Hepatic stellate cell (primary cell): ENCODE results near the gene MYO19.
"Not testable (repeated sequence)": the region's sequence is repeated elsewhere in the genome, so short reads cannot be mapped to it uniquely, and the experiment has no call there.

Experiments used
- DNase-seq: peaks from one replicate; pipeline ENCODE4 v3.0.0; 2011; ENCODE audit warnings: low spot score

MYO19 gene

DNA sequence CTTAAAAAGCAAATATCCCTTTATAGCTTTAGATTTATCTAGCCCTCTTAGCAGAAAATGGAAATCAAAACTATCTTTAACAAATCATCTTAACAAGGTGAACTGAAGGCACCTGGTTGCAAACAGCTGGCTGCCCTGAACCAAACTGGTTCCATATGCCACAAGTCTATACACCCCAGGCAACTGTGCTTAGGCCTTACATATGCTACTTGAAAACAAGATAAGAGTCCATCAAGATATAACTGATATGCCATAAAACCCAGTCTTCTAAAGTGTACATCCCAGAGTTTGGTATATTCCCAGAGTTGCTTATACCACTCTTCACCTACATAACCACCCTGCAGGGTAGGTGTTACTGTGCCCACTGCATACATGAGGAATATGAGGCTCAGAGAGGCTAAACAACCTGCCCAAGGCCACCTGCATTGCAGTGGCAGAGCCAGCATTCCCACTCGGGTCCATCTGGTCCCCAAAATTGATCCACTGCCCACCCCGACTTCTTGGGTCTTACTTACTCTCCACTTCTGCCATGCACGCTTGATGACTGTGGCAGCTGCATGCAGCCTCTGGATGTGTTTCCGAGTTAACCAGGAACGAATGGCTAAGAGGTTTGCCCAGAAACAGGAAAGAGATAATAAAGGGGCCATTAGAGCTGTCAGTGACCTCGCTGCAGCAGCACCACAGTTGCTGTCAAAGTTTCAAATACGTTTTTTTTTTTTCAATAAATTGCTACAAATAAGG is 35.9 kb downstream of the MYO19 start:
- no peak for DNase-seq

DNA sequence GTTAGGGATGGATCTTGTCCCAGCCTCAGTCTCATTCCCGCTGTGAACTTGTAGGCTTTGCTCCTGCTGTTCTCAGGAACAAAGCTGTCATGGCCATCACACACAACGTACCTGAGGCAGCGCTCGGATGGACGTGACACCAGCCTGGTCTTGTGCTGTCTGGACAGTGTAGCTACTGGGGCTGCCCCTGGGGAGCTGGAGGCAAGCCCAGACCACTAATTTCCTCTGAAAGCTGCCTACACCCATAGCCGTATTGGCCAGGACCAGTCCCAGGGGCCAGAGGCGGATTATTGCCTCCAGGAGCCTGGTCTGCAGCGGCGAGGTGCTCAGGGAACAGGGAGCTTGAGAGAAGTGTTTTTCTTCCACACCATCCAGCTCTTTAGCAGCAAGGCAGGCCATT is 36.5 kb downstream of the MYO19 start:
- no peak for DNase-seq

DNA sequence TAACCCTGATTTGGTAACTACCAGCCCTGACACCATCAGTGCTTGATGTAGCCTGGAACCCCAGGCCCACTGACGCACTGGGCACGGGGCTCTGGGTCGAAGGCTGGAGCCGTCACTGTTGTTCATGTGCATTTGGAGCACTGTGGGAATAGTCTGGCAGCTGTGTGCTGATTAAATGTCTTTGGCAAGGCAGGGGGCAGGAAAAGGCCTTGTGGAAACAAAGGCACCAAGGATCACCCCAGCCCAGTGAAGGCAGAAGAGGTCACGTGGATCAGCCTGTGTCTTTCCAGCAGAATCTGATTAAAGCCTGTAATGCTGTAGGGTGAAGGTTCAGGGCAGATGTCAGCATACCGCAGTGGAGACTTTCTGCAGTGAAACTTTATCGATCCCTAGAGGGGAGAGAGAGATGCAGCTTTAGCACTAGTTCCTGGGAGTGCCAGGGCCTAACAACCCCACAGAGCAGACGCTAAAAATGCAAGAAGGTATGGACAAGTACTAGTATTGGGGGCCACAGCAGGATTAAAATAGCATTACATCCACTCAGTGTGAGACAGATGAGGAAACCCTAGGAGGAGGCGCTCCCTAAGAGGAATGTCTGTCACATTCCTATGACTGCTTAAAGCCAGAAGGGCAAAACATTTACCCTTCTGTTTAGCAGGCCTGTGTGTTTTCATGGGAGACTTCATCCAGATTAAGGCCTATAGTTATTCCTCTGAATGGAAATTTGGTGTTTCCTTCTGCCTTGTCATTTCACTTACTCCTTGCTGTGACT is 38.5 kb downstream of the MYO19 start:
- DNase-seq = no peak

DNA sequence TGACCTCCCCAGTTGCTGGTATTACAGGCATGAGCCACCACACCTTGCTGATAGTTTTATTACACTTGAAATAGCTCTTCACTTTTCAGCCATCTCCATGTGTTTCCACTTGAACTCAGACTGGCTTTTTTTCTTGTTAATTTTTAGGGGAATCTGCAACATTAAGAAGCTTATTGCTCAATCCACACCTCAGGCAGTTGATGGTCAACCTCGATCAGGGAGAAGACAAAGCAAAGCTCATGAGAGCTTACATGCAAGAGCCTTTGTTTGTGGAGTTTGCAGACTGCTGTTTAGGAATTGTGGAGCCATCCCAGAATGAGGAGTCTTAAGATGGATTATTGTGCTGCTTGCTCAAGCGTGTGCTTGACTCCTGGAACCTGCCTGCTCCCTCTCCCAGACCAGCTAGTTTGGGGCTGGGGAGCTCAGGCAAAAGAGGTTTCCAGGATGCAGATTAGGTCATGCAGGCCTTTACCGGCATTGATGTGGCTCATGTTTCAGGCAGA is 39.5 kb downstream of the MYO19 start:
- no peak for DNase-seq

DNA sequence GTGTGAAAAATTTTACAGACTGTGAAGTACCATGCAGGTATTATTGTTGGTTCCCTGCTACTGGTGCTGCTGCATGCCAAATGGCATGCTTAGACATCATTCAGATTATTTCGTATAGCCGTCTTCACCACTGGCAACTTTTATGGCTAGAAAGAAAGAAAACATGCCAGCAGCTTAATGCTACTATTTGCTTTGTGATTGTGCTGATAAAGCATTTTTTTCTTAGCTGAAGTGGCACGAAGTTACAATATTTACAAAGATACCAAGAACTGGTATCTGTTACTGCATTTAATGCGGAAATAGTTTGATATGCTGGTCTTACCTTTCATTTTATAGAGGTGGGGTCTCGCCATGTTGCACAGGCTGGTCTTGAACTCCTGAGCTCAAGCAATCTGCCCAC is 40.0 kb downstream of the MYO19 start:
- no peak for DNase-seq

DNA sequence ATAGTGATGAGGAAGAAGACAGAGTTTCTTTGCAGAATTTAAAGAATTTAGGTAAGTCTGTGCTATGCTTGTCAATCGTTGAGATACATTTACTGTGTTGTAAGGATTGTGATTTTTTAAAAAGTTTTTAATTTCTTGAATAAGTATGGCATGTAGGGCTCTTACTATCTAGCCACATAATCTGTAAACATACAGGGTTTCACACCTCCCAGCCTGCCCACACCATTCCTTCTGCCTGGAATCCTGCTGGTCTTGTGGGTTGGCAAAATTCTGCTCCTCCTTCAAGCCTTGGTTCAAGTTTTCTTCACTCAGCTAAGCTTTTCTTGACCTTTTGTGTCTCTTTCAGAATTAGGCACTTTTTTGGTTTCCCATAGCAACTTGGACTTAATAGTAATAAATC is 40.7 kb downstream of the MYO19 start:
- DNase-seq = no peak

DNA sequence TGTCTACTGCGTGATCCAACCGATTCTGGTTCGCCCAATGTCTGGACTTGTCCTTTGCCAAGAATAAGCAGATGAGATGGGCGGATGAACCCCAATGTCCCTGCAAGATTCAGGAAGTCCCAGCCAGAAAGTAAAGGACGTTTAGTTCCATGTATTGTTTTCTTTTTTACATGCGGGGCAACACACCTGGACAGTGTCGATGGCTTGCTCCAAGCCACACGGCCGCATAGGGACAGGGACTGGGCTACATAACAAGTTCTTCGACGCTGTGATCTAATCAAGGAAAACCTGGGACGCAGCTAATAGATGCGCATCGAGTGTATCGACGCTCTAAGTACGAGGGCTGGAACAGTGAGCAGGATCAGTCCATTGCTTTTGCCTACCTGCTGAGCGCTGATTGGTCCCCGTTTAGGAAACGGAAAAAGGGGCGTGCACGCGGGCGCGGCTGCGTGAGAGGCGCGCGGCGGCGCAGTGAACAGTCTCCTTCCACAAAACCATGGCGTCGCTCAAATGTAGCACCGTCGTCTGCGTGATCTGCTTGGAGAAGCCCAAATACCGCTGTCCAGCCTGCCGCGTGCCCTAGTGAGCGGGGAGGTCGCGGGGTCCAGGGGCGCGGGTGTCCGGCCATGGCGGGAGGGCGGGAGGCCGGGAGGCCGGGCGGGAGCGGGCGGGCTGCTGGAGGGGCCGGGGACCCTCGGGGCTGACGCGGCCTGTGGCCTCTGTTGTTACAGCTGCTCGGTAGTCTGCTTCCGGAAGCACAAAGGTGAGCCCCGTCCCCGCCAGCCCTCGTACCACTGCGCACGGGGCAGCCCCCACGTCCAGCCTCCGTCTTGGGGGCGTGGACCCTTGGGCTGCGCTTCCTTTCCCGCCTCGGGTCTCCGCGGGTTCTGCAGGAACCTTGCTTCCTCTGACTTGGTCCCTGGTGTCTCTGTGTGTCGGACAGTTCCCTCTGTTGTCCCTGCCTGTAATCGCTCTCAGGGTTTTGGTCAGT is 48.2 kb downstream of the MYO19 start, which contains the start of gene ZNHIT3:
TSS of gene ZNHIT3 (plus strand) at position 478 of the 991 bp plus-strand sequence. CDS start at position 497, 19 bp downstream.
- peak; percentile 97 for DNase-seq

DNA sequence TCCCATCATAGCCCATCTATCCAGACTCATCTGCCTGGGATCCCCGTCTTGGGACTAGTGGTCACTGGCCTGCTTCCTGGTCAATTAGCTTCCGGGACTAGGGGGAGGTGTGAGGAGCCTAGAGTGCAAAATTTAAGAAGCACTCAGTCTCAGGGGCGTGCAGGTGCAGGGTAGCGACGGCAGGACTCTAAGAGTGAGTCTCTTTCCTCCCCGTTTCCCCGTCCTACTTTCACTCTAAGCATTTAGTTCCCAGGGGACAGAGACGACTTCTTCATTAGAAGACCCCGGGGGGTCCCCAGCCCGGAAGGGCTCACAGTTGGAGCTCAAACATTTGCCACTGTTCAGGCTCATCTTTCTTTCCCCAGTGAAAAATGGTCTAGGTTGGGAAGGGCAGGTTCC is 48.9 kb downstream of the MYO19 start:
- no peak for DNase-seq

DNA sequence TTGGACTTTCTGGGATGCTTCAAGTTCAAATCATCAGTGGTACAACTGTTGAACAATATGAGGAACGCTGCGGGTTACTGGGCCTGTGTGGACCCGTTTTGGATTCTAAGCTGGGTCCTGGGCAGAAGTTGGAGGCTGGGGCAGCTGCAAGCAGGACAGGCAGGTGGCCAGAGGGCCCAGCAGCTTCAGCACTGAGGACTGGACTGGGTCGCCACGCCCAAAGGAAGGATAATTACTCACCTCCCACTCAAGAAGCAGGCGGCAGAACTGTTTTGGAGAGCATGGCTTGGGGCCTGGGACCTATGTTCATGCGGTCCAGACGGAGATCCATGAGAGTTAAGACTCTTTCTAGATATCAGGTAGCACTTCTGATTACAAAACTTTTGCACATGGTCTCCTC is 49.6 kb downstream of the MYO19 start:
- no peak for DNase-seq

DNA sequence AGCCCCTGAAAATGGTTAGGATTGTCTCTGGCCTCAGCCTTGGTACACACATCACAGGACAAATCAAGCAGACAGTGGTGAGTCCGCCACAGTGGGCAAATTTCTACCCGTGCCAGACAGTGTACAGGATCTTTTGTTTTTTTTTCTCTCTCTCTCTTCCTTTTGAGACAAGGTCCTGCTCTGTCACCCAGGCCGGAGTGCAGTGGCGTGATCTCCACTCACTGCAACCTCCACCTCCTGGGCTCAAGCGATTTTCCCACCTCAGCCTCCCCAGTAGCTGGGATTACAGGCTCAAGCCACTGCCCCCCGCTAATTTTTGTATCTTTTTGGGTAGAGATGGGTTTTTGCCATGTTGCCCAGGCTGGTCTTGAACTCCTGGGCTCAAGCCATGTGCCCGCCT is 50.6 kb downstream of the MYO19 start:
- not testable (repeated sequence) for DNase-seq

DNA sequence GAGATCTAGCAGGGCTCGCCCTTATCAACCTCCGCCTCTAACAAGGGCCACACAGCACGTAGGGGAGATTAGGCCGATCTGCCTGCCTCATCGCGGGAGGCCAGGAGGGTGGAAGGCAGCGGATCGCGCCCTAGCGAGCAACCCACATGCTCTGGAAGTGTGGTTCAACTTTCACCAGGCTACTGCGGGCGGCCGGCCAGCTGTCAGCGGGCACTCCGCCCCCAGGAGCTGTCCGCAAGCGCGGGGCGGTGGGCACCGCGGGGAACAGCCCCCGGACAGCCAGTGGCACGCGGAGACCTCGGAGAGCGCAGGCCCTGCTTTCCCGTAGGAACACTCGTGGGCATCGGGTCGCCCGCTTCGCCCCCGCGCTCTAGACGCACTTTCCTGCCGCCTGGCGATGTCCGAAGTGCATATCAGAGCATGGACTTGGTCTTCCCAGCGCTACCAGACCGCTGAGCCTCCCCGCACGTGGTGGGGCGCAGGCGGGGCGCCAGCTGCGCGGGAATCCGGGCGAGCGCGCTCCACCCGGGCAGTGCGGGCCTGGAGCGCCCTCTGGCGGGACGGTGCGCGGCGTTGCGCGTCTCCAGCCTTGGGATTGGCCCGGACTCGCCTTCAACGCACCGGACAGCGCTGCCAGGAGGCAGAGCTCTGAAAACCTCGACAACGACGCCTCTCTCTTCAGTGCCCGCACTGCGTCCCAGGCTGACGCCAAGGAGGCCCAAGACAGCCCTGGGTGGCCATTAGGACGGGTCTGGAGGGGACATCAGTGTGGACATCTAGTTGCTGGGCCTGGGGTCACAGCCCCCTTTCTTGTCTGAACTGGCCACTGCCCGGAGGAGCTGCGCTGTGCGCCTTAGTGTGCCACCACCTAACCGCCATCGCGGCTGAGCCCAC is 51.8 kb downstream of the MYO19 start:
- DNase-seq = peak; percentile 93

DNA sequence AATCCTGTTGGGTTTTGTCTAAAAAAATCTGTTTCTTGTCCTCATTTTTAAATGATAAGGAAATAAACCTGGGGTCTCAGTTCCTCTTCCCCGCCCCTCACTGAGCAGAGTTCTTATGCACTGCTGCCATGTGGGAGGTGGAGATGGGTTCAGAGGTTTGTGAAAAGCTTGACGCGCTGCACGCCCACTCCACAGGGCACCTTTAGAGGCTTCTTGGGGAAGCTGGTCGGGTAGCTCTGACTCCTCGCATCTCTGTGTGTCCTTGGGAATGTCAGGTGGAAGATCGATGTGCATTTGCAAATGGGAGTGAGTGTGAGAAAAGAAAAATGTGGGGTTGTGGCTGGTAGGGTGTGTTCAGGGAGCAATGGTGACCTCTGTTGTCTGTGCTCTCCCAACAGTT is 52.8 kb downstream of the MYO19 start:
- no peak for DNase-seq

DNA sequence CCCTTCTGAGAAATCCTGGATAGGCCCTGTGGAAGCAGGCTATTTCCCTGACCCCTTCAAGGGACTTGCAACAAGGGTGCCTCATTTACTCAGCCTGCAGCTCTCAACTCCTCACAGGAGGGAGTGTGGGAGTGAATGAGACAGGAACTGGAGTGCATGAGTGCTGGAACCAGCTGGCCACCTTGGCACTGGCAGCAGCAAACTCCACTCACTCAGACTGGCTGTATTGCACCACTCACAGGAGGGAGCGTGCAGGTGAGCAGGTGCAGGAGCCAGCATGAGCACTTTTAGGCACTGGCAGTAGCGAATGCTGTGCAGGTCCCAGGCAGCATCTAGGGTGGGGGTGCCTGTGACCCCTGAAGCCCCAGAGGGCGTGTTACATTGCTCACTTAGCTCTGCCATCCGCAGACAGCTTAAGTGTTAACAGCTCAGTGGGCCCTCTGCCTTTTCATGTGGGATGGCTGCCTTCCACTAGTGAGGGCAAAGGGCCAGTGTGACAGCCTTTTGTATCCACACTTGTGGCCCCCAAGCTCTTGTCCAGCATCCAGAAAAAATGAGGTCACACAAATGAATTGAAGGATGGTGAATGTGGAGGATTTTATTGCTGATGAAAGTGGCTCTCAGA is 59.2 kb downstream of the MYO19 start:
- DNase-seq = no peak

DNA sequence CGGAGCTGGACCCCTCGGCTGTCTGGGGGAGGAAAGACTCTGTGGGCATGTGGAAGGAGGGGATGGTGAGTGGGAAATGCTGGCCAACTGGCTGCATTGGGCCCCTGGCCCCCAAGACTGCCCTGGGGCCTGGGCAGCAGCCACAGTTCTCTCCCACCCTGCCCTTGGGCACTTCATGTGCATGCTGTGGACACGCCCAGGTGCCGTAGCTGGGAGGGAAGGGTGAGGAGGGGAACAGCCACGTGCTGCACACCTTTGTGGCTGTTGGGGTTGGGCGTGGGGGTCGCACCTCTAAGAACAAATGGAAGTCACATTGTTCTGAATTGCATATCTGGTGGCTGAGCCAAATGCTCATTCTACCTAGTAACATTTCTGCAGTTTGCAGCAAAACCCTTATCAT is 60.1 kb downstream of the MYO19 start:
- no peak for DNase-seq

DNA sequence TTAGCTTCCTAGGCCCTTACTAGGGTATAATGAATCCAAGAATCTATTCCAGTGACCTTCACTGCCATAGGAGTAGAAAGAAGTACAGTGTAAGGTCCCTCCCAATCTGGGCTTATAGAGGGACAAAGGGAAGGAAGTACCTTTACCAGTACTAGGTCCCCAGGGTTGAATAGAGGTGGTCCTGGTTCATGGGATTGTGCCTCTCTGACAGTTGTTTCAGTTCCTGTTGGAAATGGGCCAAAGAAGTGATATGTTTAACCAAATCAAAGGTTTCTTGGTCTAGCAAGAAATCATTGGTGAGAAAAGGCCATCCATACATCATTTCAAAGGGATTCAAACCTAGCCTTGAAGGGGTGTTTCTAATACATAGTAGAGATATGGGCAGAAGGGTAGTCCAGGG is 64.2 kb downstream of the MYO19 start:
- DNase-seq = no peak

DNA sequence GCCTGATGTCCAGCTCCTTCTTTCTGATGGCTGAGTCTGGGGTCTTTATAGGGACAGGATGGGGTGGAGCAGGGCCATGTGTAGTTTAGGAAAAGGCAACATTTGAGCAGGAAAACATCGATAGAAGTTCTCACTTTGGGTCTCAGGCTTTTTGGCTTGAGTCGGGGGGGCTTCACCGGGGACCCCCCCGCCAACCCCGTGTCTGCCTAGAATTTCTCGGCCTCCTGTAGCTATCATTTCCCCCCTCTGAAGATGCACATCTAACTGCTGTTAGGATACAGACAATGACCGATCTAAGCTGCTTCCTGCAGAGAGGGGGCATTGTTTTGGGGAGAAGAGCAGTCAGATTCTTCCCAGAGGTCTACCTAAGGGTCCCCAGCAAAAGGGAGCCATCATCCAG is 64.9 kb downstream of the MYO19 start:
- DNase-seq = no peak

DNA sequence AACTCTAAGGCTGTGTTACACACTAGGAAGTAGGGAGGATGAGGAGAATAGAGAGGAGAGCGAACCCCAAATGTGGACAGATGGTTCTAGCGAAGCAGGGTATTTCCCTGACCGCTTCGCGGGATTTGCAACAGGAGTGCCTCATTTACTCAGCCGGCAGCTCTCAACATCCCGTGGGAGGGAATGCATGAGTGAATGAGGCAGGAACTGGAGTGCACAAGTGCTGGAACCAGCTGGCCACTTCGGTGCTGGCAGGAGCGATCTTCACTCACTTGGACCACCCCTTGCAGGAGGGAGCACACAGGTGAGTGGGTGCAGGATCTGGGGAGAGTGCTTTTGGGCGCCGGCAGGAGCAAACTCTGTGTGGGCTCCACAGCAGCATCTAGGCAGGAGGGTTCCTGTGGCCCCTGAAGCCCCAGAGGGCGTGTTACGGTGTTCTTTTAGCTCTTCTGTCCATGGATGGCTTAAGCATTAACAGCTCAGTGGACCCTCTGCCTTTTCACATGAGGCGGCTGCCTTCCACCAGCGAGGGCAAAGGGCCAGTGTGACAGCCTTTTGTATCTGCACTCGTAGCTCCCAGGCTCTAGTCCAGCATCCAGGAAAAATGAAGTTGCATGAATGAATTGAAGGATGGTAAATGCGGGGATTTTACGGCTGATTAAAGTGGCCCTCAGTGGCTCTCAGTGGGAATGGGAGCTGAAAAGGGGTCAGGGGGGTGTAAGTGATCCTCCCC is 65.6 kb downstream of the MYO19 start:
- no peak for DNase-seq

DNA sequence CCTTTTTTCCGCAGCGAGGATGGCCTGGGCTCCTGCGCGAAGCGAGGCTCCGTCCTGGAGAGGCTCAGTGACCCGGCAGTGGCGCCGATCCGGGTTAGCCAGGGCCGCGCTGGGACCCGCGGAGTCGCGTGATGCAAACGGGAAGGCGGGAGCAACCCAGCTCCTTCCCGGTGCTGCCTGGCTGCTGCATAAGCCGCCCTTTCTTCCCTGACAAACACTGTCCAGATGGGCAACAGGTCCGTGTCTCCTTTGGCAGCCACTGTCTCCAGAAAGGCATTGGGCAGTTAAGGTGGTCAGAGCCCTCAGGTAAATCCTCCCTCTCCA is 69.9 kb downstream of the MYO19 start:
- DNase-seq = no peak

DNA sequence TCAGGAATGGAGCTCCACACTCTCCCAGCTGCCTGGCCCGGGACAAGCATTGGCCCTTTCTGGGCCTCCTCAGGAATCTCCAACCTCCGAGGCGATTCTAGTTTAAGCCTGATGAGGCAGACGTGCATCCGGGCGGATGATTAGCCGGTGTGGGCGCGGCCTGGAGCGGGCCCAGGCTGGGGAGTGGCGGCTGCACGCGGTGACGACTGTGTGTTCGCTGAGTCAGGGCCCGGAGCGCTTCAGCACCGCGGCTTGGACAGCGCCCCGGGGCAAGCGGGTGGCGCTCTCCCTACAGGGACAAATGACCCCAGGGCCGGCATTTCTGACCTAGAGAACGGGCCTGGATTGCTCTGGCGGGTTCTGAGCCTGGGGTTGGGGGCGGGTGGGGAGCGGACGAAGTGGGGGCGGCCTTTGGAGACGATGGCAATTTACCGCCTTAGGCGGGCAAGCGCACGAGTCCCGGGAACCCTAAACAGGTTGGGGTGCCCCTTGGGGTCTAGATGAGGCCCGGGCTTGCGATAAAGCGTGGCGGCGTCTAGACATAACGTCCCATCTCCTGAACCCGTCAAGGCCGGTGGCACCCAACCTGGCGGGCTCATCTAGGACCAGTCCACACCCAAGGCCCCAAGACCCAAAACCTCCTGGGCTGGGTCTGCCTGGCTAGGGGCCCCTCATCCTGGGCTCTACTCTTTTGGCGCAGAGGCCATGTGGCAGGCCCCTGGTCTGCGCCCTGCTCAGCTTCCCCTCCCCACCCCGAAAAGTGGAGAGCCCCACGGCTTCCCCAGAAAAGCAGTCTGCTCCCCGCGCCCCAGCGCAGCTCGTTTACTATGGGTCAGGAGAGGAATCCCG is 70.5 kb downstream of the MYO19 start:
- peak; percentile 79 for DNase-seq
